WTC11 (cell line): Measurements from ENCODE around the gene CLDN9. TPM values are rescaled to one million over a fixed set of nuclear protein-coding genes. Genes with fewer than 3 reads are reported as not detected.

ENCODE experiments used
- ATAC-seq: fragments of 200-7000 bp; cut with Tn5 transposase; 2 replicates; pipeline ENCODE4 v1.10.0; 2021; ENCODE audit warnings: mild to moderate bottlenecking, moderate library complexity
- CTCF ChIA-PET: fragments of 300-600 bp; sonication (Branson Sonifier 250); formaldehyde crosslinking; loops from one replicate; lab custom pipeline; 2021; ENCODE audit warnings: antibody characterized with exemption; lab: Charles Lee
- POLR2A ChIA-PET: fragments of 350-600 bp; sonication (Branson Sonifier 250); formaldehyde crosslinking; loops from one replicate; lab custom pipeline; 2021; ENCODE audit warnings: antibody characterized with exemption; lab: Charles Lee
- DNase-seq: peaks from one replicate; pipeline ENCODE4 v3.0.0; 2021; ENCODE audit warnings: low spot score
- H3K27ac Mint-ChIP-seq: 2 replicates; pipeline ENCODE4 v1.8.0; 2021; ENCODE audit warnings: mixed read lengths
- H3K27me3 Mint-ChIP-seq: 2 replicates; pipeline ENCODE4 v1.8.0; 2021; ENCODE audit warnings: low read depth, mild to moderate bottlenecking, moderate library complexity, mixed read lengths
- H3K36me3 Mint-ChIP-seq: 2 replicates; pipeline ENCODE4 v1.8.0; 2021; ENCODE audit warnings: mixed read lengths
- H3K4me1 Mint-ChIP-seq: 2 replicates; pipeline ENCODE4 v1.8.0; 2022; ENCODE audit warnings: mixed read lengths
- H3K4me3 Mint-ChIP-seq: 2 replicates; pipeline ENCODE4 v1.8.0; 2021; ENCODE audit warnings: mild to moderate bottlenecking, moderate library complexity, mixed read lengths
- H3K9me3 Mint-ChIP-seq: 2 replicates; pipeline ENCODE4 v1.8.0; 2021; ENCODE audit warnings: mixed read lengths
- CTCF ChIP-seq: fragments of 200-600 bp; IDR thresholded peaks from 2 replicates; pipeline ENCODE4 v1.8.0; 2022; ENCODE audit warnings: antibody characterized with exemption
- E2F4 ChIP-seq: sonication (generic); formaldehyde crosslinking; IDR thresholded peaks from 2 replicates; pipeline ENCODE4 v1.8.1; 2022; ENCODE audit warnings: low read depth, mild to moderate bottlenecking, moderate library complexity, missing genetic modification reagents, borderline replicate concordance
- E2F5 ChIP-seq: sonication (generic); formaldehyde crosslinking; IDR thresholded peaks from 2 replicates; pipeline ENCODE4 v1.8.1; 2022; ENCODE audit warnings: mild to moderate bottlenecking, moderate library complexity, missing genetic modification reagents
- ESRRA ChIP-seq: sonication (generic); formaldehyde crosslinking; IDR thresholded peaks from 2 replicates; pipeline ENCODE4 v1.8.1; 2022; ENCODE audit warnings: mild to moderate bottlenecking, missing genetic modification reagents, borderline replicate concordance
- FOXK1 ChIP-seq: sonication (generic); formaldehyde crosslinking; IDR thresholded peaks from 2 replicates; pipeline ENCODE4 v1.8.0; 2022; ENCODE audit warnings: mild to moderate bottlenecking, moderate library complexity, missing genetic modification reagents
- FOXP1 ChIP-seq: sonication (generic); formaldehyde crosslinking; IDR thresholded peaks from 2 replicates; pipeline ENCODE4 v1.8.0; 2022; ENCODE audit warnings: missing genetic modification reagents, mild to moderate bottlenecking, moderate library complexity, borderline replicate concordance
- GABPB1 ChIP-seq: sonication (generic); formaldehyde crosslinking; IDR thresholded peaks from 2 replicates; pipeline ENCODE4 v1.8.1; 2023; ENCODE audit warnings: mild to moderate bottlenecking, missing genetic modification reagents
- IRF2 ChIP-seq: sonication (generic); formaldehyde crosslinking; IDR thresholded peaks from 2 replicates; pipeline ENCODE4 v1.8.0; 2022; ENCODE audit warnings: low read depth, missing genetic modification reagents, borderline replicate concordance
- KAT7 ChIP-seq: sonication (generic); formaldehyde crosslinking; IDR thresholded peaks from 2 replicates; pipeline ENCODE4 v1.8.1; 2023; ENCODE audit warnings: missing genetic modification reagents, mild to moderate bottlenecking, borderline replicate concordance
- MAX ChIP-seq: sonication (generic); formaldehyde crosslinking; IDR thresholded peaks from 2 replicates; pipeline ENCODE4 v1.8.0; 2022; ENCODE audit warnings: mild to moderate bottlenecking, missing genetic modification reagents
- NFYB ChIP-seq: sonication (generic); formaldehyde crosslinking; conservative IDR thresholded peaks from 2 replicates; pipeline ENCODE4 v1.8.0; 2022; ENCODE audit warnings: low read depth, missing genetic modification reagents
- RELA ChIP-seq: sonication (generic); formaldehyde crosslinking; IDR thresholded peaks from 2 replicates; pipeline ENCODE4 v1.8.1; 2022; ENCODE audit warnings: missing genetic modification reagents, mild to moderate bottlenecking, borderline replicate concordance
- SP1 ChIP-seq: sonication (generic); formaldehyde crosslinking; conservative IDR thresholded peaks from 2 replicates; pipeline ENCODE4 v1.8.1; 2022; ENCODE audit warnings: missing genetic modification reagents
- ZNF423 ChIP-seq: fragments of 250-450 bp; sonication (Bioruptor Pico); IDR thresholded peaks from 2 replicates; pipeline ENCODE4 v2.1.2; 2022; ENCODE audit warnings: mild to moderate bottlenecking, moderate library complexity
- ZNF512 ChIP-seq: sonication (generic); formaldehyde crosslinking; IDR thresholded peaks from 2 replicates; pipeline ENCODE4 v1.8.1; 2022; ENCODE audit warnings: missing genetic modification reagents, borderline replicate concordance
- ZNF671 ChIP-seq: fragments of 250-450 bp; sonication (Bioruptor Pico); IDR thresholded peaks from 2 replicates; pipeline ENCODE4 v1.8.0; 2021; ENCODE audit warnings: mild to moderate bottlenecking
- total RNA-seq: library from RNA; stranded (reverse); gene quantifications from 3 replicates; pipeline ENCODE4 v1.2.3, GENCODE V29; 2021
- TF ChIP-seq, protein P1 (sequence below): fragments of 250-450 bp; sonication (Bioruptor Pico); IDR thresholded peaks from 2 replicates; pipeline ENCODE4 v1.9.0; 2021; ENCODE audit warnings: mild to moderate bottlenecking, borderline replicate concordance
- TF ChIP-seq, protein P2 (sequence below): sonication (generic); formaldehyde crosslinking; IDR thresholded peaks from 2 replicates; pipeline ENCODE4 v1.8.1; 2023; ENCODE audit warnings: mild to moderate bottlenecking, moderate library complexity, missing genetic modification reagents
- TF ChIP-seq, protein P3 (sequence below): sonication (generic); formaldehyde crosslinking; IDR thresholded peaks from 2 replicates; pipeline ENCODE4 v1.8.1; 2023; ENCODE audit warnings: mild to moderate bottlenecking, missing genetic modification reagents, moderate library complexity

Gene CLDN9
- total RNA-seq, 1 experiment from 2014 or later: 0.92 TPM

GRCh38 chr16:2979669-2980226 lies 33.0 kb upstream of the CLDN9 start (continued):
- TF ChIP-seq, protein P1, sequence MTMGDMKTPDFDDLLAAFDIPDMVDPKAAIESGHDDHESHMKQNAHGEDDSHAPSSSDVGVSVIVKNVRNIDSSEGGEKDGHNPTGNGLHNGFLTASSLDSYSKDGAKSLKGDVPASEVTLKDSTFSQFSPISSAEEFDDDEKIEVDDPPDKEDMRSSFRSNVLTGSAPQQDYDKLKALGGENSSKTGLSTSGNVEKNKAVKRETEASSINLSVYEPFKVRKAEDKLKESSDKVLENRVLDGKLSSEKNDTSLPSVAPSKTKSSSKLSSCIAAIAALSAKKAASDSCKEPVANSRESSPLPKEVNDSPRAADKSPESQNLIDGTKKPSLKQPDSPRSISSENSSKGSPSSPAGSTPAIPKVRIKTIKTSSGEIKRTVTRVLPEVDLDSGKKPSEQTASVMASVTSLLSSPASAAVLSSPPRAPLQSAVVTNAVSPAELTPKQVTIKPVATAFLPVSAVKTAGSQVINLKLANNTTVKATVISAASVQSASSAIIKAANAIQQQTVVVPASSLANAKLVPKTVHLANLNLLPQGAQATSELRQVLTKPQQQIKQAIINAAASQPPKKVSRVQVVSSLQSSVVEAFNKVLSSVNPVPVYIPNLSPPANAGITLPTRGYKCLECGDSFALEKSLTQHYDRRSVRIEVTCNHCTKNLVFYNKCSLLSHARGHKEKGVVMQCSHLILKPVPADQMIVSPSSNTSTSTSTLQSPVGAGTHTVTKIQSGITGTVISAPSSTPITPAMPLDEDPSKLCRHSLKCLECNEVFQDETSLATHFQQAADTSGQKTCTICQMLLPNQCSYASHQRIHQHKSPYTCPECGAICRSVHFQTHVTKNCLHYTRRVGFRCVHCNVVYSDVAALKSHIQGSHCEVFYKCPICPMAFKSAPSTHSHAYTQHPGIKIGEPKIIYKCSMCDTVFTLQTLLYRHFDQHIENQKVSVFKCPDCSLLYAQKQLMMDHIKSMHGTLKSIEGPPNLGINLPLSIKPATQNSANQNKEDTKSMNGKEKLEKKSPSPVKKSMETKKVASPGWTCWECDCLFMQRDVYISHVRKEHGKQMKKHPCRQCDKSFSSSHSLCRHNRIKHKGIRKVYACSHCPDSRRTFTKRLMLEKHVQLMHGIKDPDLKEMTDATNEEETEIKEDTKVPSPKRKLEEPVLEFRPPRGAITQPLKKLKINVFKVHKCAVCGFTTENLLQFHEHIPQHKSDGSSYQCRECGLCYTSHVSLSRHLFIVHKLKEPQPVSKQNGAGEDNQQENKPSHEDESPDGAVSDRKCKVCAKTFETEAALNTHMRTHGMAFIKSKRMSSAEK: no peak
- TF ChIP-seq ZNF512 (CRISPR knock-in tag) (no peak), KAT7 (no peak), NFYB (CRISPR knock-in tag) (no peak)

DNA sequence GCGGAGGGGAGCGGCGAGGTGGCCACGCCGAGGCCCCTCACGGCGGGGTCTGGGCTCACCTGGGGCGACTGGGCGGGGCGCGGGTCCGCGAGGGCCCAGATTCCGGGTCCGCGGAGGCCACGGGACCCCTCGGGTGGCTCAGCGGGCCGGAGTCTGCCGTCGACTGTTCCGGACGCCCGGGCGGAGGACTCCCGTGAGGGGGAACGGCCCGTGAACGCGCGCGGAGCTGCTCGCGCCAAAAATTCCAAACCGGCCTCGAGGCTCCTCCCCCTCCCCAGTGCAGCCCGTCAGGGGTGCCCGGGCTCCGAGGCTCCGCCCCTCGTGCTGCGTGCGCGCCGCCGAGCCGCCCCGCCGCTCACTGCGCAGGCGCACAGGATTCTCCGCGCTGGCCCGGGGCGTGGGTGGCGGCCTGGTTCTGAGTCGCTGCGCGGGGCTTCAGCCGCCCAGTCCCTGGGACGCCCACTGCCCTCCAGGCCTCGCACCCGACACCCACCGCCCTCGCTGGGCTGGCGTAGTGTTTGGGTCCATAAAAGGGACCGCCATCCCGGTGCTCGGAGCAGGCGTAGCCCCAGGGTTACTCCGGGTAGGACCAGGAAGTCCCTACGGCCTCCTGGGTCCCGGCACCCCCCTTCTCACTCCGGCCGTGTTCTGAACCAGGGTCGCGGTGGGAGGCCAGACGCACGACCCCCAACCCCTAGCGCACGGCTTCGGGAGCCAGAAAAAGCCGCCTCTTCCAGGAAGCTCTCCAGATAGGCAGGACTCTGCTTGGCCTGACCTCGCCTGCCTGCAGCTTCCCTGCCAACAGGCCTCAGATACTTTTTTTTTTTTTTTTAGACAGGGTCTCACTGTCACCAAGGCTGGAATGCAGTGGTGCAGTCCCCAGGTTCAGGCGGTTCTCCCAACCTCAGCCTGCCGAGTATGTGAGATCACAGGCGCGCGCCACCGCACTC lies 32.2 kb upstream of the CLDN9 start, which contains the start of gene PKMYT1:
Gene PKMYT1 (minus strand): TSS at position 220 of the 950 bp plus-strand sequence. CDS start 789 bp downstream, outside the sequence.
- H3K9me3 Mint-ChIP-seq: no peaks in the 10 kb centered on the region
- H3K36me3 Mint-ChIP-seq: no peaks in the 10 kb centered on the region
- peaks cover 24% of the 10 kb centered on the region for H3K4me1 Mint-ChIP-seq
- H3K27ac Mint-ChIP-seq: peak within 1 kb of the TSS; percentile 91
- DNase-seq (peak; percentile 89), ATAC-seq (peak; percentile 72)
- H3K27me3 Mint-ChIP-seq: peaks cover 6% of the 10 kb centered on the region; the same call in 1 of the 2 replicates
- CTCF ChIA-PET: interaction anchor here (0.6 to 3.9 kb wide), 17 partner anchors 8 to 149 kb away, joined by 3 to 46 read pairs (median 4); partner anchors contain the start of genes KREMEN2 and TNFRSF12A
- H3K4me3 Mint-ChIP-seq: peak within 1 kb of the TSS; percentile 79
- POLR2A ChIA-PET: interaction anchor here (0.7 to 2.8 kb wide), 8 partner anchors 8 to 47 kb away, joined by 3 to 11 read pairs (median 5); partner anchors contain the start of gene PAQR4
- TF ChIP-seq MAX (CRISPR knock-in tag): peak; percentile 46
- peak; percentile 83 for TF ChIP-seq SP1 (CRISPR knock-in tag)
- TF ChIP-seq ZNF671: no peak
- peak; percentile 38; the same call in 1 of the 2 replicates for TF ChIP-seq ESRRA (CRISPR knock-in tag)
- TF ChIP-seq GABPB1 (CRISPR knock-in tag): peak; percentile 58; the same call in 1 of the 2 replicates
- TF ChIP-seq CTCF: no peak
- peak; percentile 56 for TF ChIP-seq E2F5 (CRISPR knock-in tag)
- TF ChIP-seq FOXP1 (CRISPR knock-in tag): peak; percentile 37; the same call in 1 of the 2 replicates
- TF ChIP-seq E2F4 (CRISPR knock-in tag): no peak; the same call in 1 of the 2 replicates
- TF ChIP-seq RELA (CRISPR knock-in tag): no peak
- TF ChIP-seq, protein P2, sequence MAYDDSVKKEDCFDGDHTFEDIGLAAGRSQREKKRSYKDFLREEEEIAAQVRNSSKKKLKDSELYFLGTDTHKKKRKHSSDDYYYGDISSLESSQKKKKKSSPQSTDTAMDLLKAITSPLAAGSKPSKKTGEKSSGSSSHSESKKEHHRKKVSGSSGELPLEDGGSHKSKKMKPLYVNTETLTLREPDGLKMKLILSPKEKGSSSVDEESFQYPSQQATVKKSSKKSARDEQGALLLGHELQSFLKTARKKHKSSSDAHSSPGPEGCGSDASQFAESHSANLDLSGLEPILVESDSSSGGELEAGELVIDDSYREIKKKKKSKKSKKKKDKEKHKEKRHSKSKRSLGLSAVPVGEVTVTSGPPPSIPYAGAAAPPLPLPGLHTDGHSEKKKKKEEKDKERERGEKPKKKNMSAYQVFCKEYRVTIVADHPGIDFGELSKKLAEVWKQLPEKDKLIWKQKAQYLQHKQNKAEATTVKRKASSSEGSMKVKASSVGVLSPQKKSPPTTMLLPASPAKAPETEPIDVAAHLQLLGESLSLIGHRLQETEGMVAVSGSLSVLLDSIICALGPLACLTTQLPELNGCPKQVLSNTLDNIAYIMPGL: no peak; the same call in 1 of the 2 replicates
- peak; percentile 31; the same call in 1 of the 2 replicates for TF ChIP-seq ZNF423 (CRISPR knock-in tag)
- peak; percentile 12 for TF ChIP-seq FOXK1 (CRISPR knock-in tag)
- TF ChIP-seq, protein P3, sequence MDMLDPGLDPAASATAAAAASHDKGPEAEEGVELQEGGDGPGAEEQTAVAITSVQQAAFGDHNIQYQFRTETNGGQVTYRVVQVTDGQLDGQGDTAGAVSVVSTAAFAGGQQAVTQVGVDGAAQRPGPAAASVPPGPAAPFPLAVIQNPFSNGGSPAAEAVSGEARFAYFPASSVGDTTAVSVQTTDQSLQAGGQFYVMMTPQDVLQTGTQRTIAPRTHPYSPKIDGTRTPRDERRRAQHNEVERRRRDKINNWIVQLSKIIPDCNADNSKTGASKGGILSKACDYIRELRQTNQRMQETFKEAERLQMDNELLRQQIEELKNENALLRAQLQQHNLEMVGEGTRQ (CRISPR knock-in tag): peak; percentile 41; the same call in 1 of the 2 replicates
- no peak for TF ChIP-seq IRF2 (CRISPR knock-in tag)
